GM12878 (cell line): ENCODE measurements around the gene GCK. TPM values are rescaled to one million over a fixed set of nuclear protein-coding genes. Genes with fewer than 3 reads are reported as not detected.

Source experiments
- ATAC-seq: fragments of 200-7000 bp; cut with Tn5 transposase; 3 replicates; pipeline ENCODE4 v1.9.1; 2020; ENCODE audit warnings: mild to moderate bottlenecking, moderate library complexity
- BruUV-seq: library from RNA; stranded (reverse); fragments of 400-500 nt; replicated peaks from 2 replicates; lab custom pipeline; 2021; lab: Mats Ljungman, UMichigan
- CTCF ChIA-PET: fragments of 300-600 bp; sonication (Branson Sonifier 250); formaldehyde crosslinking; extraction: SDS; loops from one replicate; lab custom pipeline; 2021; ENCODE audit warnings: inconsistent platforms; lab: Yijun Ruan, JAX
- POLR2A ChIA-PET: fragments of 350-600 bp; formaldehyde crosslinking; extraction: SDS; loops from one replicate; lab custom pipeline; 2021; ENCODE audit warnings: inconsistent platforms; lab: Charles Lee
- RAD21 ChIA-PET: fragments of 300-600 bp; sonication (Branson Sonifier 250); formaldehyde crosslinking; loops from one replicate; lab custom pipeline; 2023; ENCODE audit warnings: antibody characterized with exemption; ENCODE audit not compliant: unreplicated experiment; lab: Charles Lee
- SMC1A ChIA-PET: fragments of 300-600 bp; sonication (Branson Sonifier 250); formaldehyde crosslinking; loops from one replicate; lab custom pipeline; 2023; ENCODE audit not compliant: unreplicated experiment, uncharacterized antibody; lab: Charles Lee
- DNase-seq: peaks from one replicate; pipeline ENCODE4 v3.0.0-alpha.2; 2011; ENCODE audit warnings: low read depth, low spot score
- FAIRE-seq: peaks from 3 replicates; lab custom pipeline; 2011; peaks lifted over from hg19 to GRCh38; lab: Jason Lieb, UNC
- H2AFZ ChIP-seq: 2 replicates; pipeline ENCODE4 v1.6.0; 2011; ENCODE audit warnings: low read depth, low read length, control low read depth; ENCODE audit not compliant: control insufficient read depth
- H3K27ac ChIP-seq: 2 replicates; pipeline ENCODE4 v1.5.1; 2011; ENCODE audit warnings: control low read depth; ENCODE audit not compliant: control insufficient read depth, insufficient read depth
- H3K27me3 ChIP-seq, 2 experiments: replicated peaks in 1 of 2; 2 replicates each; pipeline versions ENCODE4 v1.6.0 to v1.6.1; 2011; ENCODE audit warnings: low read length in 1 of 2; ENCODE audit not compliant: control insufficient read depth in 2 of 2, insufficient read depth in 2 of 2
- H3K36me3 ChIP-seq, 2 experiments: 2 replicates each; pipeline ENCODE4 v1.5.1; 2011; ENCODE audit warnings: low read length in 1 of 2; ENCODE audit not compliant: control insufficient read depth in 2 of 2, insufficient read depth in 2 of 2
- H3K4me1 ChIP-seq: 2 replicates; pipeline ENCODE4 v1.6.1; 2011; ENCODE audit warnings: mild to moderate bottlenecking, low read length, moderate library complexity, mixed read lengths; ENCODE audit not compliant: control insufficient read depth, insufficient read depth
- H3K4me2 ChIP-seq: 2 replicates; pipeline ENCODE4 v1.6.0; 2011; ENCODE audit warnings: control low read depth; ENCODE audit not compliant: control insufficient read depth, insufficient read depth
- H3K4me3 ChIP-seq: fragments of 200-600 bp; sonication (generic); 2 replicates; pipeline ENCODE4 v1.5.1; 2016
- H3K79me2 ChIP-seq: 2 replicates; pipeline ENCODE4 v1.6.0; 2011; ENCODE audit warnings: low read length; ENCODE audit not compliant: control insufficient read depth, insufficient read depth
- H3K9ac ChIP-seq: 2 replicates; pipeline ENCODE4 v1.8.0; 2011; ENCODE audit warnings: low read length, control low read depth, mixed read lengths; ENCODE audit not compliant: control insufficient read depth, insufficient read depth
- H3K9me3 ChIP-seq: replicated peaks from 3 replicates; pipeline ENCODE4 v1.5.1; 2011; ENCODE audit warnings: mild to moderate bottlenecking, low read length; ENCODE audit not compliant: control insufficient read depth, insufficient read depth
- H4K20me1 ChIP-seq: 2 replicates; pipeline ENCODE4 v1.6.0; 2011; ENCODE audit not compliant: control insufficient read depth, insufficient read depth
- ATF7 ChIP-seq: fragments of 450-650 bp; IDR thresholded peaks from 2 replicates; pipeline ENCODE4 v1.6.1; 2016; ENCODE audit warnings: low read depth, mild to moderate bottlenecking
- JUND ChIP-seq: IDR thresholded peaks from 2 replicates; pipeline ENCODE4 v1.6.1; 2012; ENCODE audit warnings: low read depth, mild to moderate bottlenecking, low read length, improper control_type of control experiment, moderate library complexity
- MEF2A ChIP-seq: IDR thresholded peaks from 2 replicates; pipeline ENCODE4 v1.6.1; 2011; ENCODE audit warnings: low read depth, mild to moderate bottlenecking, low read length, moderate library complexity; ENCODE audit not compliant: insufficient read depth
- NBN ChIP-seq: fragments of 450-650 bp; IDR thresholded peaks from 2 replicates; pipeline ENCODE4 v1.6.1; 2016
- NFIC ChIP-seq: IDR thresholded peaks from 2 replicates; pipeline ENCODE4 v1.6.1; 2012; ENCODE audit warnings: low read depth, mild to moderate bottlenecking, inconsistent platforms, low read length, moderate library complexity
- NR2C2 ChIP-seq: IDR thresholded peaks from 2 replicates; pipeline ENCODE4 v1.6.1; 2011; ENCODE audit warnings: borderline replicate concordance, low read depth; ENCODE audit not compliant: control insufficient read depth, insufficient read length
- PAX8 ChIP-seq: fragments of 450-650 bp; IDR thresholded peaks from 2 replicates; pipeline ENCODE4 v1.6.1; 2017; ENCODE audit warnings: mild to moderate bottlenecking, moderate library complexity
- POLR2A ChIP-seq: IDR thresholded peaks from 2 replicates; pipeline ENCODE4 v1.6.1; 2011; ENCODE audit warnings: low read depth, mild to moderate bottlenecking, low read length
- POU2F2 ChIP-seq: IDR thresholded peaks from 3 replicates; pipeline ENCODE4 v1.6.1; 2011; ENCODE audit warnings: low read depth, mild to moderate bottlenecking, low read length, borderline replicate concordance
- RBBP5 ChIP-seq: fragments of 200-600 bp; sonication (generic); conservative IDR thresholded peaks from 2 replicates; pipeline ENCODE4 v1.6.1; 2016
- RUNX3 ChIP-seq: IDR thresholded peaks from 2 replicates; pipeline ENCODE4 v1.6.1; 2012; ENCODE audit warnings: low read length, inconsistent platforms
- SMAD1 ChIP-seq: fragments of 450-650 bp; IDR thresholded peaks from 2 replicates; pipeline ENCODE4 v1.6.1; 2018; ENCODE audit warnings: mild to moderate bottlenecking, low read depth; ENCODE audit not compliant: partially characterized antibody
- SREBF2 ChIP-seq: IDR thresholded peaks from 2 replicates; pipeline ENCODE4 v1.6.1; 2012; ENCODE audit warnings: mild to moderate bottlenecking, low read length
- SUZ12 ChIP-seq: fragments of 200-600 bp; sonication (generic); IDR thresholded peaks from one replicate; pipeline ENCODE4 v1.6.1; 2018; ENCODE audit warnings: antibody characterized with exemption, mild to moderate bottlenecking; ENCODE audit not compliant: unreplicated experiment
- TAF1 ChIP-seq: IDR thresholded peaks from 2 replicates; pipeline ENCODE4 v1.6.1; 2011; ENCODE audit warnings: mild to moderate bottlenecking, low read depth, low read length, borderline replicate concordance
- WGBS: methylation state at CpG from one replicate; pipeline ENCODE4 v1.1.6; 2016; ENCODE audit warnings: low lambda C conversion rate; ENCODE audit not compliant: insufficient replicate concordance, insufficient coverage; ENCODE audit errors: missing lambda C conversion rate; 5-methylcytosine and 5-hydroxymethylcytosine counted together
- in situ Hi-C: fragments of 300-500 bp; cut with MboI; formaldehyde crosslinking; loops from 9 replicates; pipeline ENCODE4 v1.14.3; 2018; ENCODE audit warnings: mixed read lengths
- intact Hi-C: fragments of 100-400 bp; cut with micrococcal nuclease; formaldehyde crosslinking; loops from one replicate; pipeline ENCODE4 v1.14.2; 2022; ENCODE audit not compliant: unreplicated experiment
- polyA plus RNA-seq, 11 experiments: library from polyadenylated mRNA; depleted of rRNA in 4 of 11; unstranded in 6 of 11; stranded (reverse) in 5 of 11; fragments of >200 nt; fragmentation: Nextera tagmentation in 4 of 11; fragmentation: Illumina TruSeq in 1 of 11; extraction: Ambion mirVana in 4 of 11; extraction: Trizol in 1 of 11; gene quantifications; 1 replicate in 1 of 11; 2 replicates in 10 of 11; pipeline versions ENCODE4 v1.2.1 to v1.2.3, GENCODE V29; 2011 to 2016; ENCODE audit warnings: inconsistent platforms in 2 of 11, missing spikeins in 2 of 11, low read depth in 1 of 11
- total RNA-seq, 4 experiments: library from RNA; depleted of rRNA in 3 of 4; stranded (reverse); fragments of >200 nt in 3 of 4; fragmentation: Illumina TruSeq in 1 of 4; extraction: Trizol in 1 of 4; gene quantifications; 2 replicates each; pipeline versions ENCODE4 v1.2.1 to v1.2.3, GENCODE V29; 2013 to 2021
- TF ChIP-seq, protein P1 (sequence below): IDR thresholded peaks from 2 replicates; pipeline ENCODE4 v1.6.1; 2011; ENCODE audit warnings: mild to moderate bottlenecking, low read depth, low read length, moderate library complexity; ENCODE audit not compliant: insufficient replicate concordance
- TF ChIP-seq, protein P2 (sequence below): fragments of 450-650 bp; IDR thresholded peaks from 2 replicates; pipeline ENCODE4 v1.6.1; 2014; ENCODE audit warnings: mild to moderate bottlenecking

The GCK gene
- total and polyA plus RNA-seq, 10 of the 15 experiments (the other 5 are each of a cell fraction or from before 2014, with no cell fraction given): 0.06 to 0.16 TPM; not detected in 8

DNA sequence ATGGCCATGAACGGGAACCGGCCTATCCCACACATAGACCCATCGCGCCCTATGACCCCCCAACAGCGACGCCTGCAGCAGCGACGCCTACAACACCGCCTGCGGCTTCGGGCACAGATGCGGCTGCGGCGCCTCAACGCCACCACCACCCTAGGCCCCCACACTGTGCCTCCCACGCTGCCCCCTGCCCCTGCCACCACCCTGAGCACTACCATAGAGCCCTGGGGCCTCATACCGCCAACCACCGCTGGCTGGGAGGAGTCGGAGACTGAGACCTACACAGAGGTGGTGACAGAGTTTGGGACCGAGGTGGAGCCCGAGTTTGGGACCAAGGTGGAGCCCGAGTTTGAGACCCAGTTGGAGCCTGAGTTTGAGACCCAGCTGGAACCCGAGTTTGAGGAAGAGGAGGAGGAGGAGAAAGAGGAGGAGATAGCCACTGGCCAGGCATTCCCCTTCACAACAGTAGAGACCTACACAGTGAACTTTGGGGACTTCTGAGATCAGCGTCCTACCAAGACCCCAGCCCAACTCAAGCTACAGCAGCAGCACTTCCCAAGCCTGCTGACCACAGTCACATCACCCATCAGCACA lies 75.4 kb downstream of the GCK start:
- ATAC-seq (no peak), FAIRE-seq (no peak), DNase-seq (no peak)
- Histone ChIP-seq H3K4me1 (no peaks in the 10 kb centered on the region), H3K9ac (no peak overlapping the region), H3K27me3 (no peaks in the 10 kb centered on the region), H3K4me3 (no peak overlapping the region), H3K4me2 (no peak overlapping the region), H3K36me3 (peaks cover 5 to 10% of the 10 kb centered on the region in 2 experiments; a peak in 3 of 4 replicates), H3K9me3 (no peaks in the 10 kb centered on the region), H3K27ac (no peak overlapping the region), H2AFZ (no peak overlapping the region), H3K79me2 (no peaks in the 10 kb centered on the region), H4K20me1 (no peaks in the 10 kb centered on the region)
- BruUV-seq: no TSS peak
- TF ChIP-seq, protein P1, sequence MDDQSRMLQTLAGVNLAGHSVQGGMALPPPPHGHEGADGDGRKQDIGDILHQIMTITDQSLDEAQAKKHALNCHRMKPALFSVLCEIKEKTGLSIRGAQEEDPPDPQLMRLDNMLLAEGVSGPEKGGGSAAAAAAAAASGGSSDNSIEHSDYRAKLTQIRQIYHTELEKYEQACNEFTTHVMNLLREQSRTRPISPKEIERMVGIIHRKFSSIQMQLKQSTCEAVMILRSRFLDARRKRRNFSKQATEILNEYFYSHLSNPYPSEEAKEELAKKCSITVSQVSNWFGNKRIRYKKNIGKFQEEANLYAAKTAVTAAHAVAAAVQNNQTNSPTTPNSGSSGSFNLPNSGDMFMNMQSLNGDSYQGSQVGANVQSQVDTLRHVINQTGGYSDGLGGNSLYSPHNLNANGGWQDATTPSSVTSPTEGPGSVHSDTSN: no peak
- peak; percentile 63; the same call in 1 of the 2 replicates for TF ChIP-seq POLR2A
- TF ChIP-seq RUNX3: no peak
- no peak for TF ChIP-seq SUZ12
- intact Hi-C loops (no loop called here), in situ Hi-C loops (no loop called here)
- 92% methylated on average over 24 of the region's 24 CpGs for WGBS
- CTCF ChIA-PET: no interaction called here
- RAD21 ChIA-PET: no interaction called here
- SMC1A ChIA-PET: no interaction called here
- POLR2A ChIA-PET: no interaction called here

DNA sequence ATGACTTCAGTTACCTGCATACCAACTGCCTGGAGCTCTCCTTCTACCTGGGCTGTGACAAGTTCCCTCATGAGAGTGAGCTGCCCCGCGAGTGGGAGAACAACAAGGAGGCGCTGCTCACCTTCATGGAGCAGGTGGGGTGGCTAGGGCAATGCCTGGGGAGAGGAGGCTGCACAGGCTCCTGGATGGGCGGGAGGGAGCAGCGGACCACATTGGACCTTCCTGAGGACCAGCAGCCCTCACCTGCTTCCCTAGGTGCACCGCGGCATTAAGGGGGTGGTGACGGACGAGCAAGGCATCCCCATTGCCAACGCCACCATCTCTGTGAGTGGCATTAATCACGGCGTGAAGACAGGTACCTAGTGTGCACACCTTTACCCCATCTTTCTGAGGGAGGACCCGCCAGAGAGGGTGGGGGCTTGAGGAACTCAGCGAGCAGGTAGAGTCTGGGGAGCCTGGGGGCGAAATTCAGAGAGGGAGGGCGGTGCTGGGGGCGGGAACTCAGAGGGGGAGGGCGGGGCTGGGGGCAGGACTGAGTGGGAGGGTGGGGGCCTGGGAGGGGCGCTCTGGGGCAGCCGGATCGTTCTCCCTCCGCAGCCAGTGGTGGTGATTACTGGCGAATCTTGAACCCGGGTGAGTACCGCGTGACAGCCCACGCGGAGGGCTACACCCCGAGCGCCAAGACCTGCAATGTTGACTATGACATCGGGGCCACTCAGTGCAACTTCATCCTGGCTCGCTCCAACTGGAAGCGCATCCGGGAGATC lies 76.1 kb downstream of the GCK start:
- WGBS: 91% methylated on average over 27 of the region's 34 CpGs
- no peak for DNase-seq
- Histone ChIP-seq H3K9me3 (no peaks in the 10 kb centered on the region), H3K79me2 (no peaks in the 10 kb centered on the region), H3K4me1 (no peaks in the 10 kb centered on the region), H3K27ac (no peak overlapping the region), H2AFZ (no peak overlapping the region), H3K36me3 (peaks cover 5 to 10% of the 10 kb centered on the region in 2 experiments; a peak in 3 of 4 replicates), H3K27me3 (no peaks in the 10 kb centered on the region; a peak in 1 of 4 replicates), H4K20me1 (no peaks in the 10 kb centered on the region), H3K4me3 (no peak overlapping the region), H3K4me2 (no peak overlapping the region), H3K9ac (no peak overlapping the region)
- ChIA-PET RAD21 (no interaction called here), SMC1A (no interaction called here), CTCF (no interaction called here), POLR2A (no interaction called here)
- BruUV-seq: no TSS peak
- in situ Hi-C loops: no loop called here
- intact Hi-C loops: no loop called here
- FAIRE-seq: no peak
- no peak for ATAC-seq
- TF ChIP-seq SMAD1 (no peak), JUND (no peak), SREBF2 (no peak), NFIC (no peak), POU2F2 (no peak), NBN (no peak), NR2C2 (no peak), RBBP5 (no peak), PAX8 (no peak), ATF7 (no peak), TAF1 (no peak), MEF2A (no peak)
- TF ChIP-seq, protein P2, sequence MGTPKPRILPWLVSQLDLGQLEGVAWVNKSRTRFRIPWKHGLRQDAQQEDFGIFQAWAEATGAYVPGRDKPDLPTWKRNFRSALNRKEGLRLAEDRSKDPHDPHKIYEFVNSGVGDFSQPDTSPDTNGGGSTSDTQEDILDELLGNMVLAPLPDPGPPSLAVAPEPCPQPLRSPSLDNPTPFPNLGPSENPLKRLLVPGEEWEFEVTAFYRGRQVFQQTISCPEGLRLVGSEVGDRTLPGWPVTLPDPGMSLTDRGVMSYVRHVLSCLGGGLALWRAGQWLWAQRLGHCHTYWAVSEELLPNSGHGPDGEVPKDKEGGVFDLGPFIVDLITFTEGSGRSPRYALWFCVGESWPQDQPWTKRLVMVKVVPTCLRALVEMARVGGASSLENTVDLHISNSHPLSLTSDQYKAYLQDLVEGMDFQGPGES: no peak
